T-cell (primary cell): ENCODE data around the gene NFKBIZ. TPM values are rescaled to one million over a fixed set of nuclear protein-coding genes. Genes with fewer than 3 reads are reported as not detected.
"Not testable (repeated sequence)": the region's sequence is repeated elsewhere in the genome, so short reads cannot be mapped to it uniquely, and the experiment has no call there.

Source experiments
- ATAC-seq, 4 experiments: fragments of 200-7000 bp in 3 of 4; fragments of 150-1000 bp in 1 of 4; cut with Tn5 transposase; replicated peaks in 1 of 4; 1 replicate in 3 of 4; 2 replicates in 1 of 4; pipeline ENCODE4 v1.10.0; 2021; ENCODE audit warnings: moderate library complexity in 3 of 4, mild to moderate bottlenecking in 2 of 4, moderate number of reproducible peaks in 1 of 4
- CTCF ChIA-PET, 2 donors: fragments of 300-600 bp; sonication (Branson Sonifier 250); formaldehyde crosslinking; loops; one replicate each; lab custom pipeline; 2022; ENCODE audit warnings: antibody characterized with exemption in 2 of 2; lab: Charles Lee
- POLR2A ChIA-PET, 2 donors: fragments of 300-600 bp; sonication (Branson Sonifier 250); formaldehyde crosslinking; loops; one replicate each; lab custom pipeline; 2022; ENCODE audit warnings: antibody characterized with exemption in 2 of 2; lab: Charles Lee
- DNase-seq, 35 experiments: peaks; one replicate each; pipeline versions ENCODE4 v3.0.0 to v3.0.0-alpha.2; 2013 to 2023
- H3K27ac ChIP-seq: one replicate; pipeline ENCODE4 v1.5.1; 2013; ENCODE audit warnings: low read length
- H3K27me3 ChIP-seq, 2 experiments: replicated peaks in 1 of 2; 1 replicate in 1 of 2; 2 replicates in 1 of 2; pipeline versions ENCODE4 v1.6.1 to v1.7.0; 2013; ENCODE audit warnings: low read length in 1 of 2, mixed read lengths in 1 of 2; ENCODE audit not compliant: control insufficient read depth in 2 of 2, insufficient read depth in 2 of 2; ENCODE audit errors: extremely low read depth in 1 of 2
- H3K36me3 ChIP-seq, 2 donors: 1 replicate in 1 of 2; 2 replicates in 1 of 2; pipeline versions ENCODE4 v1.6.1 to v1.7.0; 2013; ENCODE audit warnings: low read length in 1 of 2; ENCODE audit not compliant: control insufficient read depth in 2 of 2, insufficient read depth in 1 of 2; ENCODE audit errors: extremely low read depth in 1 of 2
- H3K4me1 ChIP-seq, 2 experiments: 1 replicate in 1 of 2; 2 replicates in 1 of 2; pipeline versions ENCODE4 v1.6.1 to v1.7.0; 2013; ENCODE audit warnings: low read length in 2 of 2, mixed read lengths in 1 of 2; ENCODE audit not compliant: insufficient read depth in 2 of 2, control insufficient read depth in 1 of 2; ENCODE audit errors: extremely low read depth in 1 of 2
- H3K4me3 ChIP-seq, 2 donors: 1 replicate in 1 of 2; 2 replicates in 1 of 2; pipeline versions ENCODE4 v1.5.1 to v1.7.0; 2013; ENCODE audit warnings: mild to moderate bottlenecking in 2 of 2, low read length in 1 of 2, moderate library complexity in 1 of 2; ENCODE audit not compliant: control insufficient read depth in 1 of 2; ENCODE audit errors: extremely low read depth in 1 of 2
- H3K9me3 ChIP-seq: 2 replicates; pipeline ENCODE4 v1.7.0; 2013
- H3K27ac Mint-ChIP-seq, 2 donors: one replicate each; pipeline ENCODE4 v1.8.0; 2020 to 2021; ENCODE audit warnings: mild to moderate bottlenecking in 2 of 2, mixed read lengths in 2 of 2
- H3K27me3 Mint-ChIP-seq, 2 donors: one replicate each; pipeline ENCODE4 v1.8.0; 2021 to 2022; ENCODE audit warnings: mixed read lengths in 2 of 2
- H3K36me3 Mint-ChIP-seq: one replicate; pipeline ENCODE4 v1.8.0; 2021; ENCODE audit warnings: mixed read lengths
- H3K4me1 Mint-ChIP-seq, 3 donors: one replicate each; pipeline ENCODE4 v1.8.0; 2020 to 2022; ENCODE audit warnings: mixed read lengths in 3 of 3, mild to moderate bottlenecking in 1 of 3
- H3K4me3 Mint-ChIP-seq, 3 donors: one replicate each; pipeline ENCODE4 v1.8.0; 2020 to 2022; ENCODE audit warnings: mild to moderate bottlenecking in 3 of 3, mixed read lengths in 3 of 3, moderate library complexity in 3 of 3
- H3K9me3 Mint-ChIP-seq, 3 donors: one replicate each; pipeline ENCODE4 v1.8.0; 2020 to 2022; ENCODE audit warnings: mixed read lengths in 3 of 3
- WGBS: methylation state at CpG from one replicate; pipeline ENCODE4 v1.1.5; 2013; ENCODE audit warnings: missing lambda C conversion rate; ENCODE audit not compliant: insufficient coverage; 5-methylcytosine and 5-hydroxymethylcytosine counted together
- total RNA-seq, 35 experiments: library from RNA in 6 of 35; stranded (reverse) in 6 of 35; fragments of 120-200 nt in 1 of 35; gene quantifications; one replicate each; pipeline versions ENCODE4 v1.2.1 to v1.2.4 and lab custom pipeline; 2013 to 2026

NFKBIZ gene
- total RNA-seq, 5 donors from 2014 or later (not counting 1 experiment from before 2014, with no cell fraction given): 130 to 720 (median 132) TPM

DNA sequence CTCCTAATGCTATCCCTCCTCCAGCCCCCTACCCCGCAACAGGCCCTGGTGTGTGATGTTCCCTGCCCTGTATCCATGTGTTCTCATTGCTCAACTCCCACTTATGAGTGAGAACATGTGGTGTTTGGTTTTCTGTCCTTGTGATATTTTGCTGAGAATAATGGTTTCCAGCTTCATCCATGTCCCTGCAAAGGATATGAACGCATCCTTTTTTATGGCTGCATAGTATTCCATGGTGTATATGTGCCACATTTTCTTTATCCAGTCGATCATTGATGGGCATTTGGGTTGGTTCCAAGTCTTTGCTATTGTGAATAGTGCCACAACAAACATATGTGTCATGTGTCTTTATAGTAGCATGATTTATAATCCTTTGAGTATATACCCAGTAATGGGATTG, 36.3 kb downstream of the NFKBIZ start:
- H3K27me3 ChIP-seq, H3K27ac ChIP-seq, H3K27me3 Mint-ChIP-seq, H3K4me3 Mint-ChIP-seq, H3K36me3 Mint-ChIP-seq, POLR2A ChIA-PET, H3K9me3 ChIP-seq, H3K4me3 ChIP-seq, CTCF ChIA-PET, H3K27ac Mint-ChIP-seq, H3K4me1 ChIP-seq, ATAC-seq, H3K36me3 ChIP-seq, DNase-seq, H3K9me3 Mint-ChIP-seq, H3K4me1 Mint-ChIP-seq: not testable (repeated sequence)
- WGBS: no CpG with 5 or more reads among the region's 3 CpGs

DNA sequence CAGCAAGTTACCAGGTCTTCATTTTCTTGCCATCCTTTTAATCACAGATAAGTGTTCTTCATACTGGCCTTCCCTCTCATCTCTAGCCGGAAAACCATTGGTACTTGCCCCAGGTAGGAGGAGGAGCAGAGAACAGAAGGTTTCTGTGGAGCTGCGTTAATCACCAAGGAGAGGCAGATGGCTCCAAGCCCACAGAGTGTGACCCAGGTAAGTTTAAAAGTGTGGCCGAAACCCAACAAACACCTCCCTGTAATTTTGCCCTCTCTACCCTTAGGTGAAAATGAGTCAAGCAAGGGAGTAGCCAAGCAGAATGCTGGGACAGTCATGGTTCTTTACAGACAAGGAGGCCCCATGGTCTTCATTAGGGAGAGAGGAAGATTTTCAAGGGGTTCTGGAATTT, 37.3 kb downstream of the NFKBIZ start:
- no peak overlapping the region for H3K4me3 Mint-ChIP-seq
- Histone ChIP-seq H3K36me3 (no peaks in the 10 kb centered on the region), H3K4me3 (no peak overlapping the region), H3K4me1 (no peaks in the 10 kb centered on the region), H3K27ac (no peak overlapping the region), H3K27me3 (no peaks in the 10 kb centered on the region), H3K9me3 (no peaks in the 10 kb centered on the region)
- no peaks in the 10 kb centered on the region for H3K27me3 Mint-ChIP-seq
- CTCF ChIA-PET: no interaction called here
- no CpG with 5 or more reads among the region's 3 CpGs for WGBS
- DNase-seq (no peak), ATAC-seq (no peak)
- no peaks in the 10 kb centered on the region for H3K36me3 Mint-ChIP-seq
- peaks cover 0 to 4% (median 3%) of the 10 kb centered on the region in 3 donors for H3K9me3 Mint-ChIP-seq
- peaks cover 0 to 5% (median 0%) of the 10 kb centered on the region in 3 donors for H3K4me1 Mint-ChIP-seq
- H3K27ac Mint-ChIP-seq: no peak overlapping the region
- POLR2A ChIA-PET: interaction anchor here in 1 of 2 donors (0.6 kb wide), 1 partner anchor 279 kb away, joined by 4 read pairs; no protein-coding TSS in a partner anchor

DNA sequence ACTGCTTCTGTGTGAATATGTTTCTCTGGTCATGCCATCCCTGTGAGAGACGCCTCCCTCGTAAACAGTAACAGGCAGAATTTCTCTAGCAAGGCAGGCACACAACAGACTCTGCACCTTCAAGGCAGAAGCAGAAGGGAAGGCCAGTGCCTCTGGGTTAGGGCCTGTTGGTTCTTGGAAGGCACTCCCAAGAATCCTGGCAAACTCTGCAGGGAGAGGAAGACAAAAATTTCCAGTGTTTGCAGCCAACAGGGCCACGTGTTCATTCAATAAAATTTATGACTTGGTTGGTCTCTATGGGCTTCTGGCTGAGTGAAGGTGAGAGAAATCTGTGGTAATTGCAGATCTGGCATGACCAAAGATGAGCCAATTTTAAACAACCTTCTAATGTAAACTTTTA, 39.3 kb downstream of the NFKBIZ start:
- H3K4me3 ChIP-seq: no peak overlapping the region
- ChIA-PET CTCF (no interaction called here), POLR2A (interaction anchor here in 1 of 2 donors (1.1 kb wide), 1 partner anchor 32 kb away, joined by 3 read pairs; no protein-coding TSS in a partner anchor)
- H3K9me3 ChIP-seq: no peaks in the 10 kb centered on the region
- no peak overlapping the region for H3K27ac ChIP-seq
- WGBS: 88% methylated on average over 2 of the region's 3 CpGs
- no peak for ATAC-seq
- no peaks in the 10 kb centered on the region for H3K36me3 Mint-ChIP-seq
- H3K4me1 Mint-ChIP-seq: peaks cover 0 to 5% (median 0%) of the 10 kb centered on the region in 3 donors
- H3K36me3 ChIP-seq: no peaks in the 10 kb centered on the region
- H3K4me3 Mint-ChIP-seq: no peak overlapping the region
- peaks cover 0 to 4% (median 3%) of the 10 kb centered on the region in 3 donors for H3K9me3 Mint-ChIP-seq
- H3K27me3 Mint-ChIP-seq: no peaks in the 10 kb centered on the region
- H3K4me1 ChIP-seq: no peaks in the 10 kb centered on the region
- DNase-seq: no peak
- H3K27ac Mint-ChIP-seq: no peak overlapping the region
- no peaks in the 10 kb centered on the region for H3K27me3 ChIP-seq

DNA sequence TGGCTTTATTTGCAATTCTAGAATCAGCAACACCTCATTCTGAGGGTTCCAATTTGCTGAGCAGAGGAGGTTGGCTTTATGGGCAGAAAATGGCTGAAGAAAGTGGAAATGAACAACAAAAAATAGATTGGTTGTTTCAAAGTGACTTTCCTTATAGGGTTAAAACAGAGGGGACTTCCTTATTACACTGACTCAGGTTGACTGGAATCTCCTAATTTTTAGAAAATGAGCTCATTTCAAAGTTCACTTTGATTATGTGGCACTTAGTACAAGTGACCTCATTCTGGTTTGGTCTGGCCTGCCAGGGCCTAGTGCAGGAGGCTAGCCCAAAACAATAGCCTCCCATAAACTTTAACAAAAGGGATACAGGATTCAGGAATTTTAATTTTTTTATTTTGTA, 41.4 kb downstream of the NFKBIZ start:
- H3K4me1 Mint-ChIP-seq: no peaks in the 10 kb centered on the region
- no peak for ATAC-seq
- CTCF ChIA-PET: interaction anchor here in 1 of 2 donors (0.5 kb wide), 1 partner anchor 1311 kb away, joined by 5 read pairs; no protein-coding TSS in a partner anchor
- no peak overlapping the region for H3K27ac ChIP-seq
- POLR2A ChIA-PET: interaction anchor here (0.6 kb wide), 2 partner anchors 24 to 72 kb away, joined by 3 read pairs; no protein-coding TSS in a partner anchor
- H3K36me3 ChIP-seq: no peaks in the 10 kb centered on the region
- no peak for DNase-seq
- no peak overlapping the region for H3K4me3 ChIP-seq
- H3K36me3 Mint-ChIP-seq: no peaks in the 10 kb centered on the region
- no peaks in the 10 kb centered on the region for H3K4me1 ChIP-seq
- H3K27ac Mint-ChIP-seq: no peak overlapping the region
- H3K4me3 Mint-ChIP-seq: no peak overlapping the region
- peaks cover 0 to 3% (median 2%) of the 10 kb centered on the region in 3 donors for H3K9me3 Mint-ChIP-seq
- H3K9me3 ChIP-seq: no peaks in the 10 kb centered on the region
- no peaks in the 10 kb centered on the region for H3K27me3 Mint-ChIP-seq
- no peaks in the 10 kb centered on the region for H3K27me3 ChIP-seq

DNA sequence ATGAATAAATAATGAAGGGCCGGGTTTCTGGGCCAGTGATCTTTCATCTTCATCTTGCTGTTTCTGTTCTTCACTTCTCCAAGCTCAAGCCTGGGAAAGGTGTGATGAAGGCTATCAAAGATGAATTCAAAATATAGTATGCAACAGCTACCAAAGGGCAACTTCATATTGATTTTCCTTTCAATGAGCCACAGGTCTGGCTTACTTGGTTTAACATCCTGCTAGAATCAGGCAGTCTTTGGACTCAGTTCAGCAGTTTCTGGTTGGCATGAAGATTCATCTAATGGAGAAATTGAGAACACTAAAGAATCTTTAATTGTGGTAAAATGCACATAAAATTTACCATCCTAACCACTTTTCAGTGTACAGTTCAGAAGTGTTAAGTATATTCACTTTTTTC, 43.3 kb downstream of the NFKBIZ start:
- H3K9me3 Mint-ChIP-seq: peaks cover 0 to 2% (median 0%) of the 10 kb centered on the region in 3 donors
- Histone ChIP-seq H3K27me3 (no peaks in the 10 kb centered on the region), H3K27ac (no peak overlapping the region), H3K36me3 (no peaks in the 10 kb centered on the region), H3K9me3 (no peaks in the 10 kb centered on the region), H3K4me1 (no peaks in the 10 kb centered on the region), H3K4me3 (no peak overlapping the region)
- ChIA-PET CTCF (no interaction called here), POLR2A (no interaction called here)
- DNase-seq (no peak), ATAC-seq (no peak)
- H3K36me3 Mint-ChIP-seq: no peaks in the 10 kb centered on the region
- no peaks in the 10 kb centered on the region for H3K4me1 Mint-ChIP-seq
- H3K27ac Mint-ChIP-seq: no peak overlapping the region
- no CpG with 5 or more reads among the region's 1 CpG for WGBS
- no peaks in the 10 kb centered on the region for H3K27me3 Mint-ChIP-seq
- H3K4me3 Mint-ChIP-seq: no peak overlapping the region

DNA sequence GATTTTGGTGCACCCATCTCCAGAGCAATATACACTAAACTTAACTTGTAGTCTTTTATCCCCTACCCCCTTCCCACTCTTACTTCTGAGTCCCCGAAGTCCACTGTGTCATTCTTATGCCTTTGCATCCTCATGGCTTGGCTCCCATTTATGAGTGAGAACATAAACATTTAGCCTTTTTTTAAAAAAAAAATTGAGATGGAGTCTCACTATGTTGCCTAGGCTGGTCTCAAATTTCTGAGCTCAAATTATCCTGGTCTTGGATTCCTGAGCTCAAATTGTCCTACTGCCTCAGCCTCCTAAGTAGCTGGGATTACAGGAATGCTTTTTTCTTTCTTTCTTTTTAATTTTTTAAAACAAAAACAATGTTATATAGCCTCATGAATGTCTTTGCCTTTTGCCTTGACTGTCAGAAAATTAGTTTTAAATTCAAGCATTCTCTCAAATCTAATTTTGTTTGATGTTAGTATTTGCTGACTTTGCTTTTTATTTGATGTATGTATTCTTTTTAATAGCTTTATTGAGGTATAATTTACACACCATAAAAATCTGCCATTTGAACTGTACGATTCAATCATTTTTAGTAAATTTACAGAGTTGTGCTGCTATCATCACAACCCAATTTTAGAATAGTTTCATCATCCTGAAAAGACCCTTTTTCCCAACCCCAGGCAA, 46.9 kb downstream of the NFKBIZ start:
- WGBS: no CpG with 5 or more reads among the region's 2 CpGs
- H3K36me3 ChIP-seq: no peaks in the 10 kb centered on the region
- CTCF ChIA-PET: interaction anchor here in 1 of 2 donors (0.7 kb wide), 1 partner anchor 32 kb away, joined by 4 read pairs; no protein-coding TSS in a partner anchor

More for the DNA sequence above, 46.9 kb downstream of the NFKBIZ start:
- Mint-ChIP-seq H3K9me3 (peaks cover 0 to 2% (median 0%) of the 10 kb centered on the region in 3 donors), H3K36me3 (no peaks in the 10 kb centered on the region), H3K27ac (no peak overlapping the region), H3K4me3 (no peak overlapping the region), H3K4me1 (peaks cover 0 to 4% (median 0%) of the 10 kb centered on the region in 3 donors), H3K27me3 (no peaks in the 10 kb centered on the region)
- peaks cover 0 to 2% of the 10 kb centered on the region in 2 experiments for H3K4me1 ChIP-seq
- DNase-seq (no peak), ATAC-seq (no peak)
- H3K4me3 ChIP-seq: no peak overlapping the region
- no peaks in the 10 kb centered on the region for H3K27me3 ChIP-seq
- POLR2A ChIA-PET: no interaction called here
- H3K27ac ChIP-seq: no peak overlapping the region
- no peaks in the 10 kb centered on the region for H3K9me3 ChIP-seq
